PC-3 (cell line): ENCODE measurements around the gene TBCEL. TPM values are rescaled to one million over a fixed set of nuclear protein-coding genes. Genes with fewer than 3 reads are reported as not detected.

ENCODE experiments used
- ATAC-seq: fragments of 200-7000 bp; cut with Tn5 transposase; 2 replicates; pipeline ENCODE4 v1.9.1; 2020; ENCODE audit warnings: mild to moderate bottlenecking, moderate library complexity
- BruUV-seq: library from RNA; stranded (reverse); fragments of 400-500 nt; replicated peaks from 2 replicates; lab custom pipeline; 2021; lab: Mats Ljungman, UMichigan
- CTCF ChIA-PET: fragments of 300-600 bp; sonication (Branson Sonifier 250); formaldehyde crosslinking; loops from one replicate; lab custom pipeline; 2022; ENCODE audit warnings: antibody characterized with exemption; lab: Charles Lee
- POLR2A ChIA-PET: fragments of 300-600 bp; sonication (Branson Sonifier 250); formaldehyde crosslinking; loops from one replicate; lab custom pipeline; 2022; ENCODE audit warnings: antibody characterized with exemption; ENCODE audit not compliant: unreplicated experiment; lab: Charles Lee
- DNase-seq: peaks from one replicate; pipeline ENCODE4 v3.0.0-alpha.2; 2015
- H2AFZ ChIP-seq: fragments of 300-600 bp; sonication (generic); 2 replicates; pipeline ENCODE4 v1.6.0; 2016; ENCODE audit warnings: antibody characterized with exemption, low read length
- H3F3A ChIP-seq: fragments of 300-600 bp; sonication (generic); one replicate; pipeline ENCODE4 v1.6.0; 2017; ENCODE audit warnings: antibody characterized with exemption, low read length, control low read depth, mild to moderate bottlenecking; ENCODE audit not compliant: unreplicated experiment
- H3K27ac ChIP-seq: fragments of 300-600 bp; sonication (generic); 2 replicates; pipeline ENCODE4 v1.5.1; 2016; ENCODE audit warnings: mild to moderate bottlenecking, low read length
- H3K27me3 ChIP-seq: fragments of 300-600 bp; sonication (generic); 2 replicates; pipeline ENCODE4 v1.6.1; 2016; ENCODE audit warnings: low read length, mixed read lengths
- H3K36me3 ChIP-seq: fragments of 300-600 bp; sonication (generic); 2 replicates; pipeline ENCODE4 v1.6.1; 2016; ENCODE audit warnings: low read depth, mixed run types, low read length, mixed read lengths
- H3K4me1 ChIP-seq: fragments of 300-600 bp; sonication (generic); 2 replicates; pipeline ENCODE4 v1.5.1; 2016; ENCODE audit warnings: low read length; ENCODE audit not compliant: insufficient read depth
- H3K4me2 ChIP-seq: fragments of 300-600 bp; sonication (generic); 2 replicates; pipeline ENCODE4 v1.6.0; 2016; ENCODE audit warnings: low read length
- H3K4me3 ChIP-seq: fragments of 300-600 bp; sonication (generic); 2 replicates; pipeline ENCODE4 v1.5.1; 2016; ENCODE audit warnings: mild to moderate bottlenecking, low read length, mixed read lengths
- H3K79me2 ChIP-seq: fragments of 300-600 bp; sonication (generic); 2 replicates; pipeline ENCODE4 v1.6.1; 2017; ENCODE audit warnings: low read length, mixed read lengths
- H3K9ac ChIP-seq: fragments of 300-600 bp; sonication (generic); 2 replicates; pipeline ENCODE4 v1.6.0; 2016; ENCODE audit warnings: mild to moderate bottlenecking, low read length
- H3K9me2 ChIP-seq: fragments of 300-600 bp; sonication (generic); replicated peaks from 2 replicates; pipeline ENCODE4 v1.6.1; 2016; ENCODE audit warnings: mixed run types, low read length, mixed read lengths
- H3K9me3 ChIP-seq: fragments of 300-600 bp; sonication (generic); 2 replicates; pipeline ENCODE4 v1.6.1; 2016; ENCODE audit warnings: low read length, mixed read lengths
- H4K20me1 ChIP-seq: fragments of 300-600 bp; sonication (generic); 2 replicates; pipeline ENCODE4 v1.6.1; 2016; ENCODE audit warnings: low read length, mixed read lengths
- CTCF ChIP-seq: fragments of 300-600 bp; sonication (generic); conservative IDR thresholded peaks from 2 replicates; pipeline ENCODE4 v1.5.1; 2017; ENCODE audit warnings: antibody characterized with exemption, low read depth, mild to moderate bottlenecking, low read length
- EZH2 ChIP-seq: fragments of 300-600 bp; sonication (generic); IDR thresholded peaks from one replicate; pipeline ENCODE4 v1.6.1; 2017; ENCODE audit warnings: antibody characterized with exemption, mild to moderate bottlenecking, low read length; ENCODE audit not compliant: unreplicated experiment
- EZH2phosphoT487 ChIP-seq: fragments of 300-600 bp; sonication (generic); IDR thresholded peaks from 2 replicates; pipeline ENCODE4 v1.6.1; 2018; ENCODE audit warnings: mild to moderate bottlenecking, antibody characterized with exemption, low read length, borderline replicate concordance
- intact Hi-C: fragments of 100-400 bp; cut with micrococcal nuclease; formaldehyde crosslinking; loops from 2 replicates; pipeline ENCODE4 v1.9.0; 2023
- total RNA-seq: library from RNA; depleted of rRNA; stranded (reverse); fragments of >200 nt; gene quantifications from 2 replicates; pipeline ENCODE4 v1.2.3, GENCODE V29; 2014

TBCEL gene
- total RNA-seq, 1 experiment from 2014 or later, result 6.6 TPM

- Histone ChIP-seq H3K9me2 (no peaks in the 10 kb centered on the region), H3F3A (no peaks in the 10 kb centered on the region), H4K20me1 (no peaks in the 10 kb centered on the region), H3K4me3 (no peak overlapping the region), H3K27me3 (no peaks in the 10 kb centered on the region), H2AFZ (no peak overlapping the region), H3K9ac (no peak overlapping the region), H3K4me2 (no peak overlapping the region), H3K79me2 (no peaks in the 10 kb centered on the region), H3K27ac (no peak overlapping the region), H3K4me1 (no peaks in the 10 kb centered on the region), H3K36me3 (no peaks in the 10 kb centered on the region), H3K9me3 (no peaks in the 10 kb centered on the region)
- ATAC-seq, result no peak
- no TSS peak for BruUV-seq
- CTCF ChIA-PET, result no interaction called here
- POLR2A ChIA-PET, result no interaction called here
- DNase-seq, result no peak
- intact Hi-C loops, result loop anchor here (10.0 kb wide), 1 partner anchor 155 kb away; no protein-coding TSS in a partner anchor
- no peak for TF ChIP-seq EZH2
- no peak for TF ChIP-seq CTCF
- no peak for TF ChIP-seq EZH2phosphoT487
These were observed 16.2 kb downstream of the TBCEL start for GRCh38 chr11:121039971-121040613.

GRCh38 chr11:121040614-121041002 is 16.7 kb downstream of the TBCEL start:
- Histone ChIP-seq H2AFZ (no peak overlapping the region), H3K4me2 (no peak overlapping the region), H4K20me1 (no peaks in the 10 kb centered on the region), H3K36me3 (no peaks in the 10 kb centered on the region), H3K9me3 (no peaks in the 10 kb centered on the region), H3F3A (no peaks in the 10 kb centered on the region), H3K4me1 (no peaks in the 10 kb centered on the region), H3K79me2 (no peaks in the 10 kb centered on the region), H3K27ac (no peak overlapping the region), H3K4me3 (no peak overlapping the region), H3K27me3 (no peaks in the 10 kb centered on the region), H3K9ac (no peak overlapping the region), H3K9me2 (no peaks in the 10 kb centered on the region)
- ATAC-seq (no peak), DNase-seq (no peak)
- ChIA-PET POLR2A (no interaction called here), CTCF (no interaction called here)
- intact Hi-C loops, result no loop called here
- TF ChIP-seq CTCF, result no peak
- no peak for TF ChIP-seq EZH2
- TF ChIP-seq EZH2phosphoT487, result no peak
- BruUV-seq, result no TSS peak

- H3K4me1 ChIP-seq, result no peaks in the 10 kb centered on the region
- no peak overlapping the region for H3K9ac ChIP-seq
- H3K4me3 ChIP-seq, result no peak overlapping the region
- H3K9me2 ChIP-seq, result no peaks in the 10 kb centered on the region
- H3K79me2 ChIP-seq, result no peaks in the 10 kb centered on the region
- no TSS peak for BruUV-seq
- ChIA-PET POLR2A (no interaction called here), CTCF (no interaction called here)
- no peak overlapping the region for H3K4me2 ChIP-seq
- H4K20me1 ChIP-seq, result no peaks in the 10 kb centered on the region
- no peak overlapping the region for H2AFZ ChIP-seq
- H3K9me3 ChIP-seq, result no peaks in the 10 kb centered on the region
- no peak for TF ChIP-seq CTCF
- TF ChIP-seq EZH2phosphoT487, result no peak
- TF ChIP-seq EZH2, result no peak
- no peaks in the 10 kb centered on the region for H3K27me3 ChIP-seq
- no peaks in the 10 kb centered on the region for H3F3A ChIP-seq
- H3K27ac ChIP-seq, result no peak overlapping the region
- intact Hi-C loops, result no loop called here
- no peaks in the 10 kb centered on the region for H3K36me3 ChIP-seq
- ATAC-seq (no peak), DNase-seq (no peak)
These were observed 17.2 kb downstream of the TBCEL start for GRCh38 chr11:121041072-121041471.
